WTC11 (cell line): Measurements from ENCODE around the gene STAB2.

Experiments
- ATF1 ChIP-seq: sonication (generic); formaldehyde crosslinking; IDR thresholded peaks from 2 replicates; pipeline ENCODE4 v1.8.1; 2023; ENCODE audit warnings: mild to moderate bottlenecking, moderate library complexity, missing genetic modification reagents
- JUN ChIP-seq: sonication (generic); formaldehyde crosslinking; IDR thresholded peaks from 2 replicates; pipeline ENCODE4 v1.8.0; 2023; ENCODE audit warnings: mild to moderate bottlenecking, missing genetic modification reagents
- NR3C1 ChIP-seq: sonication (generic); formaldehyde crosslinking; conservative IDR thresholded peaks from 2 replicates; pipeline ENCODE4 v1.8.1; 2023; ENCODE audit warnings: low read depth, mild to moderate bottlenecking, missing genetic modification reagents
- SMAD3 ChIP-seq: sonication (generic); formaldehyde crosslinking; IDR thresholded peaks from 2 replicates; pipeline ENCODE4 v1.8.0; 2022; ENCODE audit warnings: missing genetic modification reagents, mild to moderate bottlenecking, borderline replicate concordance
- TF ChIP-seq, protein P1 (sequence below): fragments of 200-600 bp; IDR thresholded peaks from 2 replicates; pipeline ENCODE4 v1.8.0; 2022; ENCODE audit warnings: antibody characterized with exemption
- TF ChIP-seq, protein P2 (sequence below): fragments of 250-450 bp; sonication (Bioruptor Pico); IDR thresholded peaks from 2 replicates; pipeline ENCODE4 v1.9.0; 2021; ENCODE audit warnings: moderate library complexity, mild to moderate bottlenecking, inconsistent platforms, borderline replicate concordance
- TF ChIP-seq, protein P3 (sequence below): sonication (generic); formaldehyde crosslinking; IDR thresholded peaks from 2 replicates; pipeline ENCODE4 v1.8.1; 2023; ENCODE audit warnings: mild to moderate bottlenecking, missing genetic modification reagents, moderate library complexity
- TF ChIP-seq, protein P4 (sequence below): sonication (generic); formaldehyde crosslinking; IDR thresholded peaks from 2 replicates; pipeline ENCODE4 v1.8.1; 2022; ENCODE audit warnings: mild to moderate bottlenecking, missing genetic modification reagents, moderate library complexity, borderline replicate concordance
- TF ChIP-seq, protein P5 (sequence below): sonication (generic); formaldehyde crosslinking; IDR thresholded peaks from 2 replicates; pipeline ENCODE4 v1.8.1; 2023; ENCODE audit warnings: mild to moderate bottlenecking, missing genetic modification reagents, borderline replicate concordance

DNA sequence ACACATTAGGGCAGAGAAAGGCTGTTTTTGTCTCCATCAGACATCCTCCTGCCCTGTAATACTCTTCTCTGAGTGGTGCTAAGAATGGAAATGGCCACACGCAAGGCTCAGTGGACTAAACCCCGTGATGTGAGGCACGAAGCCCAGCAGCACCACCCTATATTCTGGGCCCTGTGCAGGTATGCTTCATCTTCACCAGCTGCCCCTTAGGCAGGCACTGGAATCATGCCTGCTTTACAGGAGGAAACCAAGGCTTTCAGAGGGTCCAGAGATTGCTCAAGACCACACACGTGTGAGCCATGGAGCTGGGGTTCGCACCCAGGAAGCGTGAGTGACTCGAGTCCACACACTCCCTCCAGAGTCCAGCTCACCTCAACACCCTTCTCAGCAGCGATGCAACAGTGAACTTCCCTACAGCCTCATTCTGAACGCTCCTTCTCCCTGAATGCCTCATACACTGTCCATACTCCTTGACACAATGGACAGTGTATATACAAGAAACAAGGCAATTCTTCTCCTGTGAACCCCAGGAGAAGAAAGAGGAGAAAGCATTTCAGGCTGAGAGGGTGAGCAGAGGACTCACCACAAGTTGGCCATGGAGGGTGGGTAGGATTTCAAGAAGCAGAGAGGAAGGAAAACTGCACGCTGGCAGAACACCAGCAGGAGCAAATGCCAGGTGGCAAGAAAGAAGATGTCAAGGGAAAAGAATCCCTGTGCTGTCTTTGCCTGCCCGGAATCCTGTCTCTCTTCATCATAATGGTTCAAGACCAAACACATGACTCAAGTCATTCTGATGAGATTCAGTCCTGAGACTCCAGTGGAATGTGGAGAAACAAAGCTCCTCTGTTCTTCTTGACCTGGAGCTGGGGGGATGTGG is 214.9 kb downstream of the STAB2 start:
- TF ChIP-seq, protein P1, sequence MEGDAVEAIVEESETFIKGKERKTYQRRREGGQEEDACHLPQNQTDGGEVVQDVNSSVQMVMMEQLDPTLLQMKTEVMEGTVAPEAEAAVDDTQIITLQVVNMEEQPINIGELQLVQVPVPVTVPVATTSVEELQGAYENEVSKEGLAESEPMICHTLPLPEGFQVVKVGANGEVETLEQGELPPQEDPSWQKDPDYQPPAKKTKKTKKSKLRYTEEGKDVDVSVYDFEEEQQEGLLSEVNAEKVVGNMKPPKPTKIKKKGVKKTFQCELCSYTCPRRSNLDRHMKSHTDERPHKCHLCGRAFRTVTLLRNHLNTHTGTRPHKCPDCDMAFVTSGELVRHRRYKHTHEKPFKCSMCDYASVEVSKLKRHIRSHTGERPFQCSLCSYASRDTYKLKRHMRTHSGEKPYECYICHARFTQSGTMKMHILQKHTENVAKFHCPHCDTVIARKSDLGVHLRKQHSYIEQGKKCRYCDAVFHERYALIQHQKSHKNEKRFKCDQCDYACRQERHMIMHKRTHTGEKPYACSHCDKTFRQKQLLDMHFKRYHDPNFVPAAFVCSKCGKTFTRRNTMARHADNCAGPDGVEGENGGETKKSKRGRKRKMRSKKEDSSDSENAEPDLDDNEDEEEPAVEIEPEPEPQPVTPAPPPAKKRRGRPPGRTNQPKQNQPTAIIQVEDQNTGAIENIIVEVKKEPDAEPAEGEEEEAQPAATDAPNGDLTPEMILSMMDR: no peak
- TF ChIP-seq ATF1 (CRISPR knock-in tag) (no peak), NR3C1 (CRISPR knock-in tag) (no peak), SMAD3 (no peak), JUN (CRISPR knock-in tag) (no peak)
- TF ChIP-seq, protein P2, sequence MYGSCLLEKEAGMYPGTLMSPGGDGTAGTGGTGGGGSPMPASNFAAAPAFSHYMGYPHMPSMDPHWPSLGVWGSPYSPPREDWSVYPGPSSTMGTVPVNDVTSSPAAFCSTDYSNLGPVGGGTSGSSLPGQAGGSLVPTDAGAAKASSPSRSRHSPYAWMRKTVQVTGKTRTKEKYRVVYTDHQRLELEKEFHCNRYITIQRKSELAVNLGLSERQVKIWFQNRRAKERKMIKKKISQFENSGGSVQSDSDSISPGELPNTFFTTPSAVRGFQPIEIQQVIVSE (CRISPR knock-in tag): no peak
- TF ChIP-seq, protein P3, sequence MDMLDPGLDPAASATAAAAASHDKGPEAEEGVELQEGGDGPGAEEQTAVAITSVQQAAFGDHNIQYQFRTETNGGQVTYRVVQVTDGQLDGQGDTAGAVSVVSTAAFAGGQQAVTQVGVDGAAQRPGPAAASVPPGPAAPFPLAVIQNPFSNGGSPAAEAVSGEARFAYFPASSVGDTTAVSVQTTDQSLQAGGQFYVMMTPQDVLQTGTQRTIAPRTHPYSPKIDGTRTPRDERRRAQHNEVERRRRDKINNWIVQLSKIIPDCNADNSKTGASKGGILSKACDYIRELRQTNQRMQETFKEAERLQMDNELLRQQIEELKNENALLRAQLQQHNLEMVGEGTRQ: no peak
- TF ChIP-seq, protein P4, sequence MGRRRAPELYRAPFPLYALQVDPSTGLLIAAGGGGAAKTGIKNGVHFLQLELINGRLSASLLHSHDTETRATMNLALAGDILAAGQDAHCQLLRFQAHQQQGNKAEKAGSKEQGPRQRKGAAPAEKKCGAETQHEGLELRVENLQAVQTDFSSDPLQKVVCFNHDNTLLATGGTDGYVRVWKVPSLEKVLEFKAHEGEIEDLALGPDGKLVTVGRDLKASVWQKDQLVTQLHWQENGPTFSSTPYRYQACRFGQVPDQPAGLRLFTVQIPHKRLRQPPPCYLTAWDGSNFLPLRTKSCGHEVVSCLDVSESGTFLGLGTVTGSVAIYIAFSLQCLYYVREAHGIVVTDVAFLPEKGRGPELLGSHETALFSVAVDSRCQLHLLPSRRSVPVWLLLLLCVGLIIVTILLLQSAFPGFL (CRISPR knock-in tag): no peak
- TF ChIP-seq, protein P5, sequence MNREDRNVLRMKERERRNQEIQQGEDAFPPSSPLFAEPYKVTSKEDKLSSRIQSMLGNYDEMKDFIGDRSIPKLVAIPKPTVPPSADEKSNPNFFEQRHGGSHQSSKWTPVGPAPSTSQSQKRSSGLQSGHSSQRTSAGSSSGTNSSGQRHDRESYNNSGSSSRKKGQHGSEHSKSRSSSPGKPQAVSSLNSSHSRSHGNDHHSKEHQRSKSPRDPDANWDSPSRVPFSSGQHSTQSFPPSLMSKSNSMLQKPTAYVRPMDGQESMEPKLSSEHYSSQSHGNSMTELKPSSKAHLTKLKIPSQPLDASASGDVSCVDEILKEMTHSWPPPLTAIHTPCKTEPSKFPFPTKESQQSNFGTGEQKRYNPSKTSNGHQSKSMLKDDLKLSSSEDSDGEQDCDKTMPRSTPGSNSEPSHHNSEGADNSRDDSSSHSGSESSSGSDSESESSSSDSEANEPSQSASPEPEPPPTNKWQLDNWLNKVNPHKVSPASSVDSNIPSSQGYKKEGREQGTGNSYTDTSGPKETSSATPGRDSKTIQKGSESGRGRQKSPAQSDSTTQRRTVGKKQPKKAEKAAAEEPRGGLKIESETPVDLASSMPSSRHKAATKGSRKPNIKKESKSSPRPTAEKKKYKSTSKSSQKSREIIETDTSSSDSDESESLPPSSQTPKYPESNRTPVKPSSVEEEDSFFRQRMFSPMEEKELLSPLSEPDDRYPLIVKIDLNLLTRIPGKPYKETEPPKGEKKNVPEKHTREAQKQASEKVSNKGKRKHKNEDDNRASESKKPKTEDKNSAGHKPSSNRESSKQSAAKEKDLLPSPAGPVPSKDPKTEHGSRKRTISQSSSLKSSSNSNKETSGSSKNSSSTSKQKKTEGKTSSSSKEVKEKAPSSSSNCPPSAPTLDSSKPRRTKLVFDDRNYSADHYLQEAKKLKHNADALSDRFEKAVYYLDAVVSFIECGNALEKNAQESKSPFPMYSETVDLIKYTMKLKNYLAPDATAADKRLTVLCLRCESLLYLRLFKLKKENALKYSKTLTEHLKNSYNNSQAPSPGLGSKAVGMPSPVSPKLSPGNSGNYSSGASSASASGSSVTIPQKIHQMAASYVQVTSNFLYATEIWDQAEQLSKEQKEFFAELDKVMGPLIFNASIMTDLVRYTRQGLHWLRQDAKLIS (CRISPR knock-in tag): no peak
